GM23338 (cell line): ENCODE measurements around the gene IGSF11. TPM values are rescaled to one million over a fixed set of nuclear protein-coding genes. Genes with fewer than 3 reads are reported as not detected.

Experiments
- ATAC-seq: fragments of 200-7000 bp; cut with Tn5 transposase; 3 replicates; pipeline ENCODE4 v1.9.1; 2020
- DNase-seq: peaks from one replicate; pipeline ENCODE4 v3.0.0-alpha.2; 2015; ENCODE audit warnings: low spot score
- H2AFZ ChIP-seq: fragments of 200-600 bp; sonication (generic); 2 replicates; pipeline ENCODE4 v1.8.0; 2016; ENCODE audit warnings: antibody characterized with exemption, mild to moderate bottlenecking, moderate library complexity
- H3F3A ChIP-seq: fragments of 200-600 bp; sonication (generic); replicated peaks from 2 replicates; pipeline ENCODE4 v1.8.0; 2017; ENCODE audit warnings: antibody characterized with exemption, mixed run types, low read depth
- H3K27ac ChIP-seq: fragments of 200-600 bp; sonication (generic); 2 replicates; pipeline ENCODE4 v1.6.1; 2016; ENCODE audit warnings: low read depth
- H3K27me3 ChIP-seq: fragments of 200-600 bp; sonication (generic); 2 replicates; pipeline ENCODE4 v1.8.0; 2016; ENCODE audit warnings: mild to moderate bottlenecking, mixed run types, moderate library complexity; ENCODE audit not compliant: insufficient read depth
- H3K36me3 ChIP-seq: fragments of 200-600 bp; sonication (generic); 2 replicates; pipeline ENCODE4 v1.8.0; 2016; ENCODE audit warnings: mild to moderate bottlenecking; ENCODE audit not compliant: insufficient read depth
- H3K4me1 ChIP-seq: fragments of 200-600 bp; sonication (generic); 2 replicates; pipeline ENCODE4 v1.8.0; 2016; ENCODE audit warnings: mild to moderate bottlenecking, moderate library complexity; ENCODE audit not compliant: insufficient read depth
- H3K4me2 ChIP-seq: fragments of 200-600 bp; sonication (generic); 2 replicates; pipeline ENCODE4 v1.7.1; 2017; ENCODE audit warnings: mixed run types
- H3K4me3 ChIP-seq: fragments of 200-600 bp; sonication (generic); 2 replicates; pipeline ENCODE4 v1.6.1; 2016; ENCODE audit warnings: mixed run types
- H3K79me2 ChIP-seq: fragments of 200-600 bp; sonication (generic); replicated peaks from 2 replicates; pipeline ENCODE4 v1.8.0; 2017; ENCODE audit warnings: mild to moderate bottlenecking; ENCODE audit not compliant: insufficient read depth
- H3K9me2 ChIP-seq: fragments of 200-600 bp; sonication (generic); 2 replicates; pipeline ENCODE4 v1.8.0; 2017; ENCODE audit not compliant: insufficient read depth
- H4K20me1 ChIP-seq: fragments of 200-600 bp; sonication (generic); replicated peaks from 2 replicates; pipeline ENCODE4 v1.8.0; 2017; ENCODE audit warnings: mild to moderate bottlenecking; ENCODE audit not compliant: insufficient read depth
- H3K27ac Mint-ChIP-seq: 2 replicates; pipeline ENCODE4 v1.8.0; 2020; ENCODE audit warnings: inconsistent platforms, mild to moderate bottlenecking, moderate library complexity, mixed read lengths
- H3K27me3 Mint-ChIP-seq: 3 replicates; pipeline ENCODE4 v1.8.0; 2022; ENCODE audit warnings: low read depth, mild to moderate bottlenecking, moderate library complexity, mixed read lengths, inconsistent platforms; ENCODE audit not compliant: insufficient read depth, poor library complexity
- H3K36me3 Mint-ChIP-seq: 3 replicates; pipeline ENCODE4 v1.8.0; 2021; ENCODE audit warnings: low read depth, mild to moderate bottlenecking, inconsistent platforms, moderate library complexity, mixed read lengths
- H3K4me1 Mint-ChIP-seq: 3 replicates; pipeline ENCODE4 v1.8.0; 2020; ENCODE audit warnings: mild to moderate bottlenecking, inconsistent platforms, mixed read lengths
- H3K4me3 Mint-ChIP-seq: 3 replicates; pipeline ENCODE4 v1.8.0; 2021; ENCODE audit warnings: moderate library complexity, mild to moderate bottlenecking, inconsistent platforms, mixed read lengths
- H3K9me3 Mint-ChIP-seq: 3 replicates; pipeline ENCODE4 v1.8.0; 2020; ENCODE audit warnings: moderate library complexity, mild to moderate bottlenecking, inconsistent platforms, mixed read lengths
- CREB1 ChIP-seq: fragments of 250-450 bp; sonication (Bioruptor Pico); IDR thresholded peaks from 2 replicates; pipeline ENCODE4 v1.5.0; 2020; ENCODE audit warnings: low read depth, mild to moderate bottlenecking, moderate library complexity
- CTCF ChIP-seq, 2 experiments: fragments of 200-600 bp in 1 of 2; sonication (generic) in 1 of 2; conservative IDR thresholded peaks; 2 replicates each; pipeline versions ENCODE4 v1.5.1 to v1.6.1; 2016 to 2017; ENCODE audit warnings: antibody characterized with exemption in 2 of 2, low read depth in 2 of 2, mild to moderate bottlenecking in 2 of 2, moderate library complexity in 1 of 2
- ETS1 ChIP-seq: IDR thresholded peaks from 2 replicates; pipeline ENCODE4 v1.6.1; 2016; ENCODE audit warnings: antibody characterized with exemption
- EZH2 ChIP-seq: fragments of 200-600 bp; sonication (generic); IDR thresholded peaks from one replicate; pipeline ENCODE4 v1.8.0; 2017; ENCODE audit warnings: antibody characterized with exemption, mild to moderate bottlenecking, low read depth; ENCODE audit not compliant: unreplicated experiment
- EZH2phosphoT487 ChIP-seq: fragments of 200-600 bp; sonication (generic); IDR thresholded peaks from one replicate; pipeline ENCODE4 v1.8.1; 2018; ENCODE audit warnings: antibody characterized with exemption; ENCODE audit not compliant: unreplicated experiment
- JUNB ChIP-seq: IDR thresholded peaks from one replicate; pipeline ENCODE4 v1.6.1; 2016; ENCODE audit warnings: antibody characterized with exemption; ENCODE audit not compliant: unreplicated experiment
- NANOG ChIP-seq: IDR thresholded peaks from 2 replicates; pipeline ENCODE4 v1.6.1; 2016; ENCODE audit warnings: antibody characterized with exemption, borderline replicate concordance
- POLR2AphosphoS5 ChIP-seq: IDR thresholded peaks from 2 replicates; pipeline ENCODE4 v1.6.1; 2016; ENCODE audit warnings: antibody characterized with exemption, low read depth
- REST ChIP-seq: IDR thresholded peaks from one replicate; pipeline ENCODE4 v1.6.1; 2018; ENCODE audit warnings: antibody characterized with exemption; ENCODE audit not compliant: unreplicated experiment
- STAT1 ChIP-seq: IDR thresholded peaks from one replicate; pipeline ENCODE4 v1.6.1; 2016; ENCODE audit warnings: antibody characterized with exemption; ENCODE audit not compliant: unreplicated experiment
- ZNF114 ChIP-seq: fragments of 250-450 bp; sonication (Bioruptor Pico); IDR thresholded peaks from 2 replicates; pipeline ENCODE4 v1.5.0; 2020; ENCODE audit warnings: mild to moderate bottlenecking, moderate library complexity
- ZNF331 ChIP-seq: fragments of 250-450 bp; sonication (Bioruptor Pico); IDR thresholded peaks from 2 replicates; pipeline ENCODE4 v1.5.0; 2020; ENCODE audit warnings: low read depth, mild to moderate bottlenecking, moderate library complexity
- ZNF462 ChIP-seq: fragments of 250-450 bp; sonication (Bioruptor Pico); IDR thresholded peaks from 2 replicates; pipeline ENCODE4 v1.5.0; 2020; ENCODE audit warnings: mild to moderate bottlenecking, moderate library complexity
- polyA plus RNA-seq: library from polyadenylated mRNA; unstranded; fragments of >200 nt; fragmentation: Nextera tagmentation; extraction: Ambion mirVana; gene quantifications from 2 replicates; pipeline ENCODE4 v1.2.1, GENCODE V29; 2016
- total RNA-seq: library from RNA; depleted of rRNA; stranded (reverse); fragments of >200 nt; shearing (Covaris generic); gene quantifications from 2 replicates; pipeline ENCODE4 v1.2.3, GENCODE V29; 2014

IGSF11 gene
- total and polyA plus RNA-seq, 2 experiments from 2014 or later, result 0.68 to 1.8 TPM

GRCh38 chr3:119044593-119044992 is 9.9 kb upstream of the IGSF11 start:
- Mint-ChIP-seq H3K36me3 (peaks cover 12% of the 10 kb centered on the region; the same call in 1 of the 3 replicates), H3K4me1 (peaks cover 5% of the 10 kb centered on the region; the same call in 2 of the 3 replicates), H3K9me3 (peaks cover 27% of the 10 kb centered on the region), H3K4me3 (no peak overlapping the region), H3K27me3 (peaks cover 2% of the 10 kb centered on the region), H3K27ac (no peak overlapping the region)
- Histone ChIP-seq H3K79me2 (no peaks in the 10 kb centered on the region), H3F3A (no peaks in the 10 kb centered on the region), H3K4me2 (peak overlapping the region; percentile 39; the same call in 1 of the 2 replicates), H3K9me2 (0 out of 2 replicates have a peak, but pooled peaks cover 2% of the 10 kb centered on the region), H3K27ac (no peak overlapping the region), H4K20me1 (no peaks in the 10 kb centered on the region), H3K27me3 (no peaks in the 10 kb centered on the region), H3K4me3 (peak overlapping the region; percentile 39), H2AFZ (peak overlapping the region; percentile 76), H3K36me3 (no peaks in the 10 kb centered on the region; the same call in 1 of the 2 replicates), H3K4me1 (no peaks in the 10 kb centered on the region)
- no peak for TF ChIP-seq NANOG
- no peak for TF ChIP-seq ETS1
- TF ChIP-seq EZH2, result no peak
- TF ChIP-seq ZNF114 (CRISPR knock-in tag), result no peak
- TF ChIP-seq REST, result no peak
- TF ChIP-seq EZH2phosphoT487, result no peak
- TF ChIP-seq ZNF331 (CRISPR knock-in tag), result no peak
- TF ChIP-seq CREB1 (CRISPR knock-in tag), result no peak
- TF ChIP-seq ZNF462 (CRISPR knock-in tag), result no peak
- no peak for TF ChIP-seq STAT1
- TF ChIP-seq CTCF (conservative IDR thresholded peaks at IDR 0.05; ENCODE audit: low read depth in 2 of 2), result no peak
- TF ChIP-seq POLR2AphosphoS5, result no peak
- TF ChIP-seq JUNB, result no peak
- ATAC-seq (no peak), DNase-seq (no peak)
